ENCODE data around the gene UGT1A8. TPM values are rescaled to one million over a fixed set of nuclear protein-coding genes. Genes with fewer than 3 reads are reported as not detected.

UGT1A8 gene
- total RNA-seq, 2 donors from 2014 or later = not detected

DNA sequence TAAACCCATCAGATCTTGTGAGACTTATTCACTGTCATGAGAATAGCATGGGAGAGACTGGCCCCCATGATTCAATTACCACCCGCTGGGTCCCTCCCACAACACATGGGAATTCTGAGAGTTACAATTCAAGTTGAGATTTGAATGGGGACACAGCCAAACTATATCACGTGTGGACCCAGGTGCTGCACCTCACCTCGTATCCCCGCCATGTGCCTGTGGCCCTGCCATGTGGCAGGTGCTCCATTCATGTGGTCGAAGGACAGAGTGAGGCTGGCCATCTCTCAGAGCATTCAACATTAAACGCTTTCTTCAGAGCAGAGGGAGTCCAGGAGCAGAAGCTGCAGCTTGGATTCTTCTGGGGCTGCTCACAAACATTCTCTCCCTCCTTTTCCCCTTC is 193.0 kb downstream of the UGT1A8 start:
- TF ChIP-seq, protein P1, sequence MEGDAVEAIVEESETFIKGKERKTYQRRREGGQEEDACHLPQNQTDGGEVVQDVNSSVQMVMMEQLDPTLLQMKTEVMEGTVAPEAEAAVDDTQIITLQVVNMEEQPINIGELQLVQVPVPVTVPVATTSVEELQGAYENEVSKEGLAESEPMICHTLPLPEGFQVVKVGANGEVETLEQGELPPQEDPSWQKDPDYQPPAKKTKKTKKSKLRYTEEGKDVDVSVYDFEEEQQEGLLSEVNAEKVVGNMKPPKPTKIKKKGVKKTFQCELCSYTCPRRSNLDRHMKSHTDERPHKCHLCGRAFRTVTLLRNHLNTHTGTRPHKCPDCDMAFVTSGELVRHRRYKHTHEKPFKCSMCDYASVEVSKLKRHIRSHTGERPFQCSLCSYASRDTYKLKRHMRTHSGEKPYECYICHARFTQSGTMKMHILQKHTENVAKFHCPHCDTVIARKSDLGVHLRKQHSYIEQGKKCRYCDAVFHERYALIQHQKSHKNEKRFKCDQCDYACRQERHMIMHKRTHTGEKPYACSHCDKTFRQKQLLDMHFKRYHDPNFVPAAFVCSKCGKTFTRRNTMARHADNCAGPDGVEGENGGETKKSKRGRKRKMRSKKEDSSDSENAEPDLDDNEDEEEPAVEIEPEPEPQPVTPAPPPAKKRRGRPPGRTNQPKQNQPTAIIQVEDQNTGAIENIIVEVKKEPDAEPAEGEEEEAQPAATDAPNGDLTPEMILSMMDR (conservative IDR thresholded peaks at IDR 0.05) = no peak
- peak; percentile 17 for DNase-seq
- Mint-ChIP-seq H3K27me3 (ENCODE audit: insufficient read depth) (peaks cover 8% of the 10 kb centered on the region), H3K27ac (no peak overlapping the region), H3K36me3 (ENCODE audit: low read depth) (no peaks in the 10 kb centered on the region), H3K4me3 (no peak overlapping the region), H3K9me3 (peaks cover 2% of the 10 kb centered on the region), H3K4me1 (no peaks in the 10 kb centered on the region)
- Histone ChIP-seq H3K4me3 (ENCODE audit: low read length) (no peak overlapping the region), H3K9me3 (ENCODE audit: control insufficient read depth, low read length) (no peaks in the 10 kb centered on the region), H3K9ac (ENCODE audit: extremely low read depth, low read length, poor library complexity, severe bottlenecking) (no peak overlapping the region), H3K27ac (ENCODE audit: low read depth, low read length) (no peak overlapping the region), H3K36me3 (ENCODE audit: control insufficient read depth, insufficient read depth, low read length) (no peaks in the 10 kb centered on the region), H3K4me1 (ENCODE audit: control insufficient read depth, insufficient read depth, low read length) (no peaks in the 10 kb centered on the region), H3K27me3 (ENCODE audit: control insufficient read depth, insufficient read depth, low read length, poor library complexity, severe bottlenecking) (no peaks in the 10 kb centered on the region)
- WGBS, 2 experiments (ENCODE audit: insufficient coverage in 1 of 2, insufficient read length in 1 of 2) = 93 to 100% methylated on average over 5 to 6 of the region's 6 CpGs

DNA sequence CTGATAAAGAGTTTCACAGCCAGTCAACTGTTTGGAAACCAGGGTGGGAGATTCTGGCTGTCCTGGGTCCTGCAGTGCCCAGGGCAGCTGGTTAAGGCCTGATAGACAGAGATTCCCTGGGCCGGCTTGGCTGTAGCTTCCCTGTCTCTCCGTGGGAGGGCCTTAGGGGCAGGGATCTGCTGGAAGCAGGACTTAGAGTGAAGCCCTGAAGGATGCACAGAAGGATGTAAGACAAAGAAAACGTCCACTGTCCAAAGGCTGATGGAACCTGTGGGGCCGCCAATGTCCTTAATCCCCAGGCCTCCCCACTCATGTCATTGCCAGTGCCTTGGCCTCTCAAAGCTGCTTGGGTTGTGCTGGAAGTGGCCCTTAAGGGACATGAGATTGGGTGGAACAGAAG is 193.7 kb downstream of the UGT1A8 start:
- no peak overlapping the region for H3K9ac ChIP-seq (ENCODE audit: extremely low read depth, low read length, poor library complexity, severe bottlenecking)
- H3K36me3 ChIP-seq (ENCODE audit: control insufficient read depth, insufficient read depth, low read length) = no peaks in the 10 kb centered on the region
- TF ChIP-seq, protein P1 (conservative IDR thresholded peaks at IDR 0.05) = no peak
- H3K9me3 ChIP-seq (ENCODE audit: control insufficient read depth, low read length) = no peaks in the 10 kb centered on the region
- H3K4me3 ChIP-seq (ENCODE audit: low read length) = no peak overlapping the region
- Mint-ChIP-seq H3K36me3 (ENCODE audit: low read depth) (no peaks in the 10 kb centered on the region), H3K9me3 (peaks cover 2% of the 10 kb centered on the region), H3K4me3 (no peak overlapping the region), H3K27me3 (ENCODE audit: insufficient read depth) (peaks cover 8% of the 10 kb centered on the region), H3K4me1 (no peaks in the 10 kb centered on the region), H3K27ac (no peak overlapping the region)
- H3K4me1 ChIP-seq (ENCODE audit: control insufficient read depth, insufficient read depth, low read length) = no peaks in the 10 kb centered on the region
- H3K27ac ChIP-seq (ENCODE audit: low read depth, low read length) = no peak overlapping the region
- H3K27me3 ChIP-seq (ENCODE audit: control insufficient read depth, insufficient read depth, low read length, poor library complexity, severe bottlenecking) = no peaks in the 10 kb centered on the region
- peak; percentile 20 for DNase-seq
- WGBS, 2 experiments (ENCODE audit: insufficient coverage in 1 of 2, insufficient read length in 1 of 2) = 78 to 89% methylated on average over 2 to 4 of the region's 4 CpGs

DNA sequence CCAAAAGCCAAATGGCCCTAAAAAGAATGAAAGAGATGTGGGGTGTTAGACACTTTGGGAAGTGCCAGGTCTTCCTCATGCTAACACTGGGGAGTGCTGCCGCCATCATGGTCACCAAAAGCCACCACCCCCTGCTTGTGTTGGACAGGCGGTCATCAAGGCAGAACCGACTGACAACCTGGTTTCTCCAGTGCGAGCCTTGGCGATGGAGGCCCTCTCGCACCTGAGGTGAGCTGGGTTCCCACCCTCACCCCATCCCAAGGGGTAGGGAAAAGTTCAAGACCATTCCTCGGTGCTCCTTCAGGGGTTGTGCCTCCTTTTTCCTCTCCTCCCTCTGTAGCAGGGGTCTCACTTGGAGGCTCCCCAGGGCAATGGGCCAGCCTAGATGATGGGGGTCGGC is 194.3 kb downstream of the UGT1A8 start:
- peak; percentile 2 for DNase-seq
- no peaks in the 10 kb centered on the region for H3K36me3 ChIP-seq (ENCODE audit: control insufficient read depth, insufficient read depth, low read length)
- no peak overlapping the region for H3K27ac Mint-ChIP-seq
- no peak overlapping the region for H3K9ac ChIP-seq (ENCODE audit: extremely low read depth, low read length, poor library complexity, severe bottlenecking)
- no peaks in the 10 kb centered on the region for H3K4me1 Mint-ChIP-seq
- no peak overlapping the region for H3K4me3 Mint-ChIP-seq
- H3K9me3 Mint-ChIP-seq = no peaks in the 10 kb centered on the region
- 94% methylated on average over 3 to 8 of the region's 8 CpGs for WGBS, 2 experiments (ENCODE audit: insufficient coverage in 1 of 2, insufficient read length in 1 of 2)
- H3K4me1 ChIP-seq (ENCODE audit: control insufficient read depth, insufficient read depth, low read length) = no peaks in the 10 kb centered on the region
- TF ChIP-seq, protein P1 (conservative IDR thresholded peaks at IDR 0.05) = no peak
- H3K36me3 Mint-ChIP-seq (ENCODE audit: low read depth) = no peaks in the 10 kb centered on the region
- no peaks in the 10 kb centered on the region for H3K27me3 ChIP-seq (ENCODE audit: control insufficient read depth, insufficient read depth, low read length, poor library complexity, severe bottlenecking)
- H3K27ac ChIP-seq (ENCODE audit: low read depth, low read length) = no peak overlapping the region
- no peaks in the 10 kb centered on the region for H3K9me3 ChIP-seq (ENCODE audit: control insufficient read depth, low read length)
- peaks cover 8% of the 10 kb centered on the region for H3K27me3 Mint-ChIP-seq (ENCODE audit: insufficient read depth)
- H3K4me3 ChIP-seq (ENCODE audit: low read length) = no peak overlapping the region
